Measurements from ENCODE around the gene CEP120.
A peak's percentile ranks its signal among the peaks of the same experiment; 100 is the strongest.

Gene CEP120

GRCh38 chr5:123305751-123306150 lies 117.5 kb downstream of the CEP120 start:
- no peak overlapping the region for H3K4me3 ChIP-seq (ENCODE audit: low read depth, low read length)
- no peak for TF ChIP-seq CTCF (IDR thresholded peaks at IDR 0.05; ENCODE audit: control insufficient read depth, extremely low read depth, insufficient read depth)
- no peak for DNase-seq (ENCODE audit: low read depth)

GRCh38 chr5:123304777-123305316 lies 118.4 kb downstream of the CEP120 start:
- no peak overlapping the region for H3K4me3 ChIP-seq (ENCODE audit: low read depth, low read length)

DNA sequence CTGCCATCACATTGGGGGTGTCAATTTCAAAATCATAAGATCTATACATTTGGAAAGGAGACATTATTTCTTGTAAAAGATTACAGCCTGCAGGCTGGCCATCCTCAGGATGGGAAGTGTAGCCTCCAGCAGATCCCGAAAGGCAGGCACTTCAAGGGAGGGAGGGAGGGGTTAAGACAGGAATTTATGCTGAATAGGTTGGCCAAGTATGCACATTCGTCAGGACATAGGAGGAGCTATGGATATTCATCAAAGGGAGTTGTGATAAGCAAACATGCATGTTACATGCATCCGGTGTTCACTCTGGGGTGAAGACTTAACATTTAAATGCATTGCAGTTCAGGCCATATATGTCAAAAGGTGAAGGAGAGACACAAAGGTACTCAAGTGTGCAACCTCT lies 119.4 kb downstream of the CEP120 start:
- DNase-seq (ENCODE audit: low read depth), result no peak
- no peak for TF ChIP-seq CTCF (IDR thresholded peaks at IDR 0.05; ENCODE audit: control insufficient read depth, extremely low read depth, insufficient read depth)
- no peak overlapping the region for H3K4me3 ChIP-seq (ENCODE audit: low read depth, low read length)

More at GRCh38 chr5:123304777-123305316, 118.4 kb downstream of the CEP120 start:
- DNase-seq (ENCODE audit: low read depth), result no peak
- no peak for TF ChIP-seq CTCF (IDR thresholded peaks at IDR 0.05; ENCODE audit: control insufficient read depth, extremely low read depth, insufficient read depth)

- no peak for TF ChIP-seq CTCF (IDR thresholded peaks at IDR 0.05; ENCODE audit: control insufficient read depth, extremely low read depth, insufficient read depth)
- H3K4me3 ChIP-seq (ENCODE audit: low read depth, low read length), result no peak overlapping the region
- DNase-seq (ENCODE audit: low read depth), result no peak
Measured at GRCh38 chr5:123300266-123300665, 122.9 kb downstream of the CEP120 start.

DNA sequence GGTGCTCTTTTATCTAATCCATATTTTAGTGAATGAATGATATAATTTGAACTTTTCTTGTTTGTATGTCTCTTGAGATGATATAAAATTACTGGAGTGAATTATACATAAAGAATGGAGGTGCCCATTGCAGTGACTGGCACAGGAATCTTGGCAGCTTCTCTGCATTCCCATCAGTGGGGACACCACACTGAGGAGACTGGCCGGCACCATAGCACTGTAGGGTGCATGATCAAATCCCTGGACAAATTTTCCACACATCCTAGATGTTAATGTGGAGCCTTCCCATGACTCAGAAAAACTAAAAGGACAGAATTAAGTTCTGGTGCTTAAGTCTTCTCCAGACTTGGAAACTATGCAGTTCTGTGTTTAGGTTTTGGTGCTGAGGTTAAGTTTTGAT lies 124.1 kb downstream of the CEP120 start:
- TF ChIP-seq CTCF (IDR thresholded peaks at IDR 0.05; ENCODE audit: control insufficient read depth, extremely low read depth, insufficient read depth), result no peak
- no peak for DNase-seq (ENCODE audit: low read depth)
- H3K4me3 ChIP-seq (ENCODE audit: low read depth, low read length), result no peak overlapping the region

GRCh38 chr5:123298335-123299030 lies 124.7 kb downstream of the CEP120 start:
- TF ChIP-seq CTCF (IDR thresholded peaks at IDR 0.05; ENCODE audit: control insufficient read depth, extremely low read depth, insufficient read depth), result no peak
- no peak for DNase-seq (ENCODE audit: low read depth)
- H3K4me3 ChIP-seq (ENCODE audit: low read depth, low read length), result no peak overlapping the region

- TF ChIP-seq CTCF (IDR thresholded peaks at IDR 0.05; ENCODE audit: control insufficient read depth, extremely low read depth, insufficient read depth), result no peak
- peak; percentile 36 for DNase-seq (ENCODE audit: low read depth)
Measured at GRCh38 chr5:123297866-123298265, 125.3 kb downstream of the CEP120 start.

More at GRCh38 chr5:123297866-123298265, 125.3 kb downstream of the CEP120 start:
- H3K4me3 ChIP-seq (ENCODE audit: low read depth, low read length), result no peak overlapping the region

Measured in LNCaP clone FGC (cell line).